ENCODE data around the gene NCK2. TPM values are rescaled to one million over a fixed set of nuclear protein-coding genes. Genes with fewer than 3 reads are reported as not detected.

Gene NCK2
- total and polyA plus RNA-seq, 2 of the 13 experiments (the other 11 are each of a cell fraction or from before 2014, with no cell fraction given) = 14.8 to 23.5 TPM

DNA sequence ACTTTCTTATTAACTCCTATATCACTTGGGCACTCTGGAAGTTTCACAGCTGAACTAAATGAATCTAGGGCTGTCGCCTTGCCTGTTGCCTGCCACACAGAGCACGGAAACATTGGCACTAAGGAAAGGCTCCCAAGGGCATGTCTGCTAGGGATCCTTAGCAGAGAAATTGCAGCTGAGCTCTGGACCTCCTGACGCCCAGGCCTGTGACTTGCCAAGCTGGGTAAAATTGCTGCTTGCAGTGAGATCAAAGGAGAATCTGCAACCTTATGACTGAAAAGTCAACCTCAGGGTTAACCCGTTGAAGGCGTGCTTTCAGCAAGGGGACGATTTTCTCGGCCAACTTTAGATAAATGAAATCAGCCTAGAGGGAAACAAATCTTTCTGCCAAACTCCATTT, 189.8 kb downstream of the NCK2 start (continued):
- peak; percentile 42 for TF ChIP-seq CEBPG (CRISPR knock-in tag; IDR thresholded peaks at IDR 0.05)
- 0 out of 2 replicates have a peak, but pooled peaks have one; percentile 17 for TF ChIP-seq ZNF629 (CRISPR knock-in tag; conservative IDR thresholded peaks at IDR 0.05)
- TF ChIP-seq, protein P1, sequence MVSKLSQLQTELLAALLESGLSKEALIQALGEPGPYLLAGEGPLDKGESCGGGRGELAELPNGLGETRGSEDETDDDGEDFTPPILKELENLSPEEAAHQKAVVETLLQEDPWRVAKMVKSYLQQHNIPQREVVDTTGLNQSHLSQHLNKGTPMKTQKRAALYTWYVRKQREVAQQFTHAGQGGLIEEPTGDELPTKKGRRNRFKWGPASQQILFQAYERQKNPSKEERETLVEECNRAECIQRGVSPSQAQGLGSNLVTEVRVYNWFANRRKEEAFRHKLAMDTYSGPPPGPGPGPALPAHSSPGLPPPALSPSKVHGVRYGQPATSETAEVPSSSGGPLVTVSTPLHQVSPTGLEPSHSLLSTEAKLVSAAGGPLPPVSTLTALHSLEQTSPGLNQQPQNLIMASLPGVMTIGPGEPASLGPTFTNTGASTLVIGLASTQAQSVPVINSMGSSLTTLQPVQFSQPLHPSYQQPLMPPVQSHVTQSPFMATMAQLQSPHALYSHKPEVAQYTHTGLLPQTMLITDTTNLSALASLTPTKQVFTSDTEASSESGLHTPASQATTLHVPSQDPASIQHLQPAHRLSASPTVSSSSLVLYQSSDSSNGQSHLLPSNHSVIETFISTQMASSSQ (IDR thresholded peaks at IDR 0.05; ENCODE audit: low read depth) = no peak
- TF ChIP-seq, protein P1 (CRISPR knock-in tag; IDR thresholded peaks at IDR 0.05; ENCODE audit: borderline replicate concordance) = no peak
- no peak for TF ChIP-seq SNAPC2 (CRISPR knock-in tag; IDR thresholded peaks at IDR 0.05)
- peak; percentile 37; the same call in 1 of the 2 replicates for TF ChIP-seq FOXJ3 (CRISPR knock-in tag; IDR thresholded peaks at IDR 0.05; ENCODE audit: borderline replicate concordance)
- TF ChIP-seq ZNF780A (CRISPR knock-in tag; IDR thresholded peaks at IDR 0.05) = no peak
- TF ChIP-seq RXRB (CRISPR knock-in tag; IDR thresholded peaks at IDR 0.05; ENCODE audit: borderline replicate concordance) = 0 out of 2 replicates have a peak, but pooled peaks have one; percentile 32
- no peak for TF ChIP-seq ZSCAN31 (CRISPR knock-in tag; IDR thresholded peaks at IDR 0.05; ENCODE audit: low read depth)
- TF ChIP-seq, protein P2, sequence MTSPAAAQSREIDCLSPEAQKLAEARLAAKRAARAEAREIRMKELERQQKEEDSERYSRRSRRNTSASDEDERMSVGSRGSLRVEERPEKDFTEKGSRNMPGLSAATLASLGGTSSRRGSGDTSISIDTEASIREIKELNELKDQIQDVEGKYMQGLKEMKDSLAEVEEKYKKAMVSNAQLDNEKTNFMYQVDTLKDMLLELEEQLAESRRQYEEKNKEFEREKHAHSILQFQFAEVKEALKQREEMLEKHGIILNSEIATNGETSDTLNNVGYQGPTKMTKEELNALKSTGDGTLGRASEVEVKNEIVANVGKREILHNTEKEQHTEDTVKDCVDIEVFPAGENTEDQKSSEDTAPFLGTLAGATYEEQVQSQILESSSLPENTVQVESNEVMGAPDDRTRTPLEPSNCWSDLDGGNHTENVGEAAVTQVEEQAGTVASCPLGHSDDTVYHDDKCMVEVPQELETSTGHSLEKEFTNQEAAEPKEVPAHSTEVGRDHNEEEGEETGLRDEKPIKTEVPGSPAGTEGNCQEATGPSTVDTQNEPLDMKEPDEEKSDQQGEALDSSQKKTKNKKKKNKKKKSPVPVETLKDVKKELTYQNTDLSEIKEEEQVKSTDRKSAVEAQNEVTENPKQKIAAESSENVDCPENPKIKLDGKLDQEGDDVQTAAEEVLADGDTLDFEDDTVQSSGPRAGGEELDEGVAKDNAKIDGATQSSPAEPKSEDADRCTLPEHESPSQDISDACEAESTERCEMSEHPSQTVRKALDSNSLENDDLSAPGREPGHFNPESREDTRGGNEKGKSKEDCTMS (CRISPR knock-in tag; conservative IDR thresholded peaks at IDR 0.05) = no peak
- TF ChIP-seq, protein P3, sequence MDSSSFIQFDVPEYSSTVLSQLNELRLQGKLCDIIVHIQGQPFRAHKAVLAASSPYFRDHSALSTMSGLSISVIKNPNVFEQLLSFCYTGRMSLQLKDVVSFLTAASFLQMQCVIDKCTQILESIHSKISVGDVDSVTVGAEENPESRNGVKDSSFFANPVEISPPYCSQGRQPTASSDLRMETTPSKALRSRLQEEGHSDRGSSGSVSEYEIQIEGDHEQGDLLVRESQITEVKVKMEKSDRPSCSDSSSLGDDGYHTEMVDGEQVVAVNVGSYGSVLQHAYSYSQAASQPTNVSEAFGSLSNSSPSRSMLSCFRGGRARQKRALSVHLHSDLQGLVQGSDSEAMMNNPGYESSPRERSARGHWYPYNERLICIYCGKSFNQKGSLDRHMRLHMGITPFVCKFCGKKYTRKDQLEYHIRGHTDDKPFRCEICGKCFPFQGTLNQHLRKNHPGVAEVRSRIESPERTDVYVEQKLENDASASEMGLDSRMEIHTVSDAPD (CRISPR knock-in tag; IDR thresholded peaks at IDR 0.05) = no peak
- no peak for TF ChIP-seq FOXA1 (IDR thresholded peaks at IDR 0.05)
- peak; percentile 85 for TF ChIP-seq FOXA1 (CRISPR knock-in tag; IDR thresholded peaks at IDR 0.05)
- TF ChIP-seq ZNF652 (CRISPR knock-in tag; IDR thresholded peaks at IDR 0.05; ENCODE audit: borderline replicate concordance, low read depth) = peak; percentile 97
- peak; percentile 38; the same call in 1 of the 2 replicates for TF ChIP-seq FOXO1 (CRISPR knock-in tag; IDR thresholded peaks at IDR 0.05)
- TF ChIP-seq ISL2 (CRISPR knock-in tag; IDR thresholded peaks at IDR 0.05) = peak; percentile 64
- TF ChIP-seq, protein P4, sequence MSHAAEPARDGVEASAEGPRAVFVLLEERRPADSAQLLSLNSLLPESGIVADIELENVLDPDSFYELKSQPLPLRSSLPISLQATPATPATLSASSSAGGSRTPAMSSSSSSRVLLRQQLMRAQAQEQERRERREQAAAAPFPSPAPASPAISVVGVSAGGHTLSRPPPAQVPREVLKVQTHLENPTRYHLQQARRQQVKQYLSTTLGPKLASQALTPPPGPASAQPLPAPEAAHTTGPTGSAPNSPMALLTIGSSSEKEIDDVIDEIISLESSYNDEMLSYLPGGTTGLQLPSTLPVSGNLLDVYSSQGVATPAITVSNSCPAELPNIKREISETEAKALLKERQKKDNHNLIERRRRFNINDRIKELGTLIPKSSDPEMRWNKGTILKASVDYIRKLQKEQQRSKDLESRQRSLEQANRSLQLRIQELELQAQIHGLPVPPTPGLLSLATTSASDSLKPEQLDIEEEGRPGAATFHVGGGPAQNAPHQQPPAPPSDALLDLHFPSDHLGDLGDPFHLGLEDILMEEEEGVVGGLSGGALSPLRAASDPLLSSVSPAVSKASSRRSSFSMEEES (CRISPR knock-in tag; IDR thresholded peaks at IDR 0.05) = peak; percentile 85
- TF ChIP-seq ZFX (CRISPR knock-in tag; IDR thresholded peaks at IDR 0.05; ENCODE audit: low read depth) = 0 out of 2 replicates have a peak, but pooled peaks have one; percentile 8
- TF ChIP-seq ZNF792 (CRISPR knock-in tag; IDR thresholded peaks at IDR 0.05) = 0 out of 2 replicates have a peak, but pooled peaks have one; percentile 35
- TF ChIP-seq HDAC2 (CRISPR knock-in tag; IDR thresholded peaks at IDR 0.05) = peak; percentile 35; the same call in 1 of the 2 replicates
- TF ChIP-seq RARA (CRISPR knock-in tag; IDR thresholded peaks at IDR 0.05) = 0 out of 2 replicates have a peak, but pooled peaks have one; percentile 27
- TF ChIP-seq CBX5 (CRISPR knock-in tag; IDR thresholded peaks at IDR 0.05; ENCODE audit: borderline replicate concordance) = no peak
- 0 out of 2 replicates have a peak, but pooled peaks have one; percentile 32 for TF ChIP-seq MAFF (IDR thresholded peaks at IDR 0.05; ENCODE audit: low read depth, low read length)

Measured in HepG2 (cell line).